ENCODE results near the gene BHLHE41.

The BHLHE41 gene

DNA sequence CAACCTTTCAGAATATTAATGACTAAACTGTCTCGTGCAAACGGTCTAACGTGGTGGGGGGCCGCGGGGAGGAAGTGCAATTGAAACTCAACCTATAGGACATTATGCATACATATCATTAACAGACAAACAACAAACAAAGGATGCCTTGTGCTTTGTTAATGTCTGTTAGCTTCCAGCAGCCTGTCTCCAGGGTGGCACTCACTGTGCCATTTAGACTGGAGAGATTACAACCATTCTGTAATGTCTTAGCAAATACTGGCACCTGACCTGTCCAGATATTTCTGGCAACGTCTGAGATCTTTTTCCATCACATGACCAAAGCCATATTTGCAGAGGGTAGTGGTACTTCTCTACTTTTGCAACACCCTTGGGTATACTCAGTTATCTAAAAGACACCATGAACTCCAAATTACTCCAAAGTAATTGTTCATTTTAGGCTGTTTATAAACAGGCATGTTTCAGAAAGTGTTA, 11.6 kb downstream of the BHLHE41 start:
- peak; percentile 47 for DNase-seq

GRCh38 chr12:26112703-26113147, 12.1 kb downstream of the BHLHE41 start:
- DNase-seq, result no peak

DNA sequence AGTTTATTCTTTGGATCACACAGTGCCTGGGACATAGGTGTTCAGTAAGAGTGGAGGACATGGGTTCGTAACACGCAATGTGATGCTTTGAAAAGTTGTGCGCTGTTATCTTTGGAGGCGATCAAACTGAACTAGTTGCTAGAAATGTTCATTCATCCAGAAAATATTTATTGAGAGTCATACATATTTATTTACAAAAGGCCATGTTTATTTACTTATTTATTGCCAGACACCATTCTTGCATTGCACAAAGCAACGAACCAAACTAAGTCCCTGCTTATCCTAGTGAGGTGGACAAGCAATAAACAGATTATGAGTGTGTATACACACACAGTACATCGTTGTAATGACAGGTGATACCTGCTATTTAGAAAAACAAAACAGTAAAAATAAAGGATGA, 12.6 kb downstream of the BHLHE41 start:
- no peak for DNase-seq

DNA sequence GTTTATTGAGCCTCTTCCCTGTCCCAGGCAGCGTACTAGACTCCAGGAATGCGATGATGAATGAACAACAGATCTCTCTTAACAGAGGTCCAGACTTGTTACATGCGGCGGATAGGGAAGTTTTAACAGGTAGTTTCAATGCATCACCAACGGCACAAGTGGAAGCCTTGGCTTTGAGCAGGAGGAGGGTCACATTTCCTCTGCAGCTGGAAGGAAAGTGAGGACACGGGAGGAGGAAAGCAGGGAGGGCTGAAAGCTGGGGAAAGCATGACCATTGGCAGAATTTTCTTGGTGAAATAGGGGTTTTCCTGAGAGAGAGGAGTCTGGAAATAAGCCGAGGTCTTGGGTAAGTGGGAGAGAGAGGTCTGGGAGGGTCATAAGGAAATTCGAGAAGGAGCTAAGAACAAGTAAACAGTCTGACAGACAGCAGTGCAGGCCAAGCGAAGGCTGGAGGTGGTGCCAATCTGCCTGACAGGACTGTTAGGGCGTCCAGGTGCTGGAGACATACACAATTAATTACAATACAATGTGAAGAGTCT, 15.4 kb downstream of the BHLHE41 start:
- peak; percentile 86 for DNase-seq

GRCh38 chr12:26108915-26109314, 15.9 kb downstream of the BHLHE41 start:
- DNase-seq, result no peak

GRCh38 chr12:26106347-26106746, 18.5 kb downstream of the BHLHE41 start:
- DNase-seq, result no peak

DNA sequence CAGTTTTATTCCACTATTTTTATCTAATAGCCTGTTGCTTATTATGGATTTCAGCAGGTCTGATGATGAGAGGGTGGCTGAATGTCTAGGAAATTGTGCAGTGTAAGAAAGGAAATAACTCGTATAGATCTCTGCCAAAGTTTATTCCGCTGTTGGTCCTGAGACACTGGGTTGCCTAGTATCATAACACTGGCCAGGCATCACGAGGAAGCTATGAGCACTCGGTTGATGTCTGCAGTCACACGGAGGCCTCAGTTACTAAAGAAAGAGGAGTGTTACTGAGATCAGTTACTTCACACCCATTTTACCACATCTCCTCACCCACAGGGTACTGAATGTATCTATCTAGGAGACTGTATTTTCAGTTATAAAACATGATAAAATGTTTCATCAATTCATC, 21.9 kb downstream of the BHLHE41 start:
- DNase-seq, result no peak

DNA sequence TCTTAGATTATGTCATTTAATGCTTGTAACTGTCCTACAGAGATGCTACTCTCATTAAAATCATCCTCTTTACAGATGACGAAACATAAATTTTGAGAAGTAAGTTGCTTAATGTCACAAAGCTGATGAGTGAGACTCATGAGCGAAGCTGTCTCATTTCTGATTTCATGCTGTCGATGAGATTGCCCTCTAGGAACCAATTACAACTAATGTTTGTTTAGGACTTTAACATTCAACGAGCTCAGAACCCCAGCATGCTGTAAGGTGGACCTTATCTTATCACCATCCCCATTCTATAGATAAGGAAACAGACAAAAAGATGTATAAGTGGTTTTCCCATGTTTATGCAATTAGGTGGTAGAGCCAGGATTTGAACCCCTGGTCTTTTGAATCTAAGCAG, 23.1 kb downstream of the BHLHE41 start:
- no peak for DNase-seq

- DNase-seq, result peak; percentile 93
These were observed 23.5 kb downstream of the BHLHE41 start for GRCh38 chr12:26101350-26101734.

GRCh38 chr12:26100666-26101349, 24.0 kb downstream of the BHLHE41 start:
- no peak for DNase-seq

- DNase-seq, result peak; percentile 68
These were observed 27.6 kb downstream of the BHLHE41 start for GRCh38 chr12:26097046-26097878.

DNA sequence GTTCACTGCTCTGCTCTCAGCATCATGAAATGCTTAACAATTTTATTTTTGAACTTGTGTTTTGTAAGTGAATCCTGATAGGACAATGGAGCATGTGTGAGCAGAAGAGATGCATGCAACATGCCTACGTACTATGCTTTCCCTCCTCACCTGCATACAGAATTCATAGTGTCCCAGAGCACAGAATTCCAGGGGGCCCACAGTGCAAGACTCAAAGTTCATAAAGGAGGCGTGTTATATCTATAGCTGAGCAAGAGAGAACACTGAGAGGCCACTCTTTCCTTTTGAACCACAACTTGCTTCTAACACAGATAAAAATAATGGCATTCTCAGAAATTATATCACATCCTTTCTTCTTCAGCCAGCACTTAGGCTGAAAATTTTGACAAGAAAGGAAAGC, 28.8 kb downstream of the BHLHE41 start:
- DNase-seq, result no peak

DNA sequence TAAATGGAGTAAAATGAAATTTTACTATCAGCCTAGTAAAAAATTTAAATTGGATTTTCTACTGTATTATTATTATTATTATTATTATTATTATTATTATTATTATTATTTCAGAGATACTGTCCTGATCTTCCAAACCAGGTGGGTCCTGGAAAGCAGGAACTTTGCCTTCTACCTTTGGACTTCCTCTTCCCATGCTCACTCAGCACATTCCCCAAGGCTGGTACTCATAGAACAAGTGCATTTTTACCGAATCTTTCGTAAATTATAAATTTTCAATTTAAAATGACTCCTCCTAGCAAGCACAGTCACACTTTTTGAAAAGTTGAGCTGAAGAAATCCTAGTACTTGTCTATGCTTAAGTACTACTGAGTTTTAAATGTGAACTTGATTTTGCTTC, 29.7 kb downstream of the BHLHE41 start:
- no peak for DNase-seq

DNA sequence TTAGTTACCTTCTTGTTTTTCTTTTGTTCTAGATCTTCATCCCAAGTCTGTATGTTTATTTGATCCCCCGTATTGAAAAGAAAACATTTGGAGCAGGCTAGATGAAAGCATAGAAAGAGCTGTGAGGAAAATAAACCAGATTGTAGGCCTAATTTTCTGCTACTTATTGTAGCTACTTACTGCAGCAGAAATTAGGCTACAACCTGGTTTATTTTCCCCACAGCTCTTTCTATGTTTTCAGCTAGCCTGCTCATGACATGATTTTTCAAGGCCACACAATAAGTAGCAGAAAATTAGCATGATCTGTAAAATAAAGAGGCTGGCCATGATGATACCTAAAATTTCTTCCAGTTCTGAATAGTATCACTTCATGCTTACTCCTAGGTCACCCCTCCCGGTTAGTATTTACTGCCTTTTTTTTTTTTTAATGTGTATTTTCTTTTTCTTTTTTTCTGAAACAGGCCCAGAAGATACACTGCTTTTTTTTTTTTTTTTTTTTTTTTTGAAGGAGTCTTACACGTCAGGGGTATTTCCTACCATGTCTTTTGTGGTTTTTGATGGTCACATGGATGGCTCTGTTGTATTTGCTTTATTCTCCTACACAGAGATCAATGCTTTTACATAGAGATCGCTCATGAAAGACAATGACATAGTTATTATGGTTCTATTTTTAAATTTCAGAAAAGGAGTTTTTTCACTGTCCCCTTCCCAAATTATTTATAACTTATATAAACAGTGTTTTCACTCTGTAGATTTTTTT, 32.3 kb downstream of the BHLHE41 start:
- DNase-seq, result no peak

DNA sequence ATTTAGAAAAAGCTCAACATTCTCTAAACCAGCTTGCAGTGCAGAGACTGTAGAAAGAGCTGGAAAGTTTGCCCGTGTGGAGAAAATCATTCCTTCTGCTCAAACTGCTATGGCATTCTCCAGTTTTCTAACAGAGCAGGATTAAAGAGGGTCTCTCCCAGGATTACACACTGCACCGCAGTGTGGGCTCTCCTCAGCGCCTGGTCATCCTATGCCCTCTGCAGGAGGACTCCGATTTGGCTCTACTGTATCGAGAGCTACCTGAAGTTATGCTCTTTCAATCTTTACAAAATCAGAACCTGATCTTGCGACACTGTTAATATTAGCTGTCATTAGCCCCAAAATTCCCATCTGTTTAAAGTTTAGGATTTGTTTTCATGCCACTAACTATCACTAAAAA, 33.0 kb downstream of the BHLHE41 start:
- DNase-seq, result no peak

GRCh38 chr12:26090836-26091510, 33.9 kb downstream of the BHLHE41 start:
- no peak for DNase-seq

DNA sequence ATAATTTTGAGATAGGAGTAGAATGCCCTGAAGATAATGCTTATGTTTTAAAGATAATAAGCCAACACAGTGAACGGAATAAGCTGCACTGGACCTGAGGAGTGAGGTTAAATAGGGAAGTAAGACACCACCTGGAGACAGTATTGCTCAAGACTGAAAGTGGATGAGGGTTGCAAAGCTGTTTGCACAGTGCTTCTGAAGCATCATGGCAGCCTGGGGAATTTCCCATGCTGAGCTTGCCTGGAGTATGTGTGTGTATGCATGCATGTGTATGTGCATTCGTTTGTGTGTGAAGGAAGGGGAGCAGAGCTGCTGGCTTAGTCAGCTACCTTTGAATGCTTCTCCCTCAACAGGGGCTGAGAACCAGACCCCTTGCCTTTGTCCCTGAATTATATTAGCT, 35.8 kb downstream of the BHLHE41 start:
- peak; percentile 49 for DNase-seq

DNA sequence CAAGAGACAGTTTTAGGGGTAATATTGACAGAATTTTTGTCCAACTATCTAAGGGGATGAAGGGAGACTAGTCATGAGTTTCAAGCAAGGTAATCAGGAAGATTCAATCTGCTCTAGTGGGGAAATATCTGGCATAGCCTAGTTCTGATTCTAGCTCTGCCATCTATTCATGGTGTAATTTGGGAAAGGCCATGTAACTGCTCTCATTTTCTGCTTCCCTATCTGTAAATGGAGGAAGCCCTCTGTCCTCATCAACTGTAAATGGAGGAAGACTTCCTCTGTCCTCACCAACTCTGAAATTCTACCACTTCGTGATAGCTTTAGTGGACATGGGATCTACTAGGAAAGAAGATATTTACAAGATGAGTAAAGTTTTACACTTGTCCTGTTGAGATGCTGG, 37.9 kb downstream of the BHLHE41 start:
- no peak for DNase-seq

- no peak for DNase-seq
These were observed 43.9 kb downstream of the BHLHE41 start for GRCh38 chr12:26080911-26081310.

DNA sequence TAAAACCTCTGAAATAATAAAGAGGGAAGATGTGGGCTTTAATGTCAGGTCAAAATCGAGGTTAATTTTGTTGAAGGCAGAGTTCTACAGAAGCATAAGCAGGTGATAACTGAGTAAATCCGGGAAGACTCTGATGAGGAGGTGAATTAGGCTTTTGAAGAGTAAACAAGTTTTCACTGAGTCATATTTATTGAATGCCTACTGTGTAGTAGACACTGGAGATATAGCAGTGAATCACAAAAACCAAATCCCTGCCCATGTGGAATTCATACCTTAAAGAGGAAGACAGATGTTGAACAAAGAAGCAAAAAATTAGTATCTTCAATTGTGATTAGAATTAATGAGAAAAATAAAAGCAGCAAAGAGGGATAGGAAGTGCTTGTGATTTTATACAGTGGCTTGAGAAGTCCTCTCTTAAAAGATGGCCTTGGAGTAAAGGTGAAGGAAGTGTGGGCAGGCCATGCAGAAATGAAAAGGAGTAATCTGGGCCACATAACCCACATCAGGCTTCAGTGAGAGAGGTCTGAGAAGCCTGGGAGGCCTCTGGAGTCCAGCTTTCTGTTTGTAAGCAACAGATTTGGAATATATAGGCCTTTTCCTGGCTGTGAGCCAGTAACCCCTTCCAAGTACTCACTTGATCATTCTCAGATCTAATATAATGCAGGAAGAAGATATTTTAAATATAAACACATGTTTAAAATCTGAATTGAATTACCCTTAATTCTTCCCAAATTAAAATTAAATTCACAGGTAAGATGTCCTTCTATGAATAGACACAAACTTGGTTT, 46.7 kb downstream of the BHLHE41 start:
- DNase-seq, result no peak

All from NCI-H510A treated with DMSO at 0.1 percent for 48 hours (cell line).